ENCODE data around the gene POU6F1. TPM values are rescaled to one million over a fixed set of nuclear protein-coding genes. Genes with fewer than 3 reads are reported as not detected.
"Not testable (repeated sequence)": the region's sequence is repeated elsewhere in the genome, so short reads cannot be mapped to it uniquely, and the experiment has no call there.

POU6F1 gene, protein sequence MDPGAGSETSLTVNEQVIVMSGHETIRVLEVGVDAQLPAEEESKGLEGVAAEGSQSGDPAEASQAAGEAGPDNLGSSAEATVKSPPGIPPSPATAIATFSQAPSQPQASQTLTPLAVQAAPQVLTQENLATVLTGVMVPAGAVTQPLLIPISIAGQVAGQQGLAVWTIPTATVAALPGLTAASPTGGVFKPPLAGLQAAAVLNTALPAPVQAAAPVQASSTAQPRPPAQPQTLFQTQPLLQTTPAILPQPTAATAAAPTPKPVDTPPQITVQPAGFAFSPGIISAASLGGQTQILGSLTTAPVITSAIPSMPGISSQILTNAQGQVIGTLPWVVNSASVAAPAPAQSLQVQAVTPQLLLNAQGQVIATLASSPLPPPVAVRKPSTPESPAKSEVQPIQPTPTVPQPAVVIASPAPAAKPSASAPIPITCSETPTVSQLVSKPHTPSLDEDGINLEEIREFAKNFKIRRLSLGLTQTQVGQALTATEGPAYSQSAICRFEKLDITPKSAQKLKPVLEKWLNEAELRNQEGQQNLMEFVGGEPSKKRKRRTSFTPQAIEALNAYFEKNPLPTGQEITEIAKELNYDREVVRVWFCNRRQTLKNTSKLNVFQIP
- total RNA-seq (2014; rRNA removed; shearing (Covaris generic)) = 0.26 and 1.5 TPM in 2 replicates
- 0.73 and 0.84 TPM in 2 replicates for polyA plus RNA-seq (2015; cell fraction: cytosol; rRNA removed)
- polyA plus RNA-seq (2015; cell fraction: nucleus; rRNA removed) = 0.73 and 2.2 TPM in 2 replicates

DNA sequence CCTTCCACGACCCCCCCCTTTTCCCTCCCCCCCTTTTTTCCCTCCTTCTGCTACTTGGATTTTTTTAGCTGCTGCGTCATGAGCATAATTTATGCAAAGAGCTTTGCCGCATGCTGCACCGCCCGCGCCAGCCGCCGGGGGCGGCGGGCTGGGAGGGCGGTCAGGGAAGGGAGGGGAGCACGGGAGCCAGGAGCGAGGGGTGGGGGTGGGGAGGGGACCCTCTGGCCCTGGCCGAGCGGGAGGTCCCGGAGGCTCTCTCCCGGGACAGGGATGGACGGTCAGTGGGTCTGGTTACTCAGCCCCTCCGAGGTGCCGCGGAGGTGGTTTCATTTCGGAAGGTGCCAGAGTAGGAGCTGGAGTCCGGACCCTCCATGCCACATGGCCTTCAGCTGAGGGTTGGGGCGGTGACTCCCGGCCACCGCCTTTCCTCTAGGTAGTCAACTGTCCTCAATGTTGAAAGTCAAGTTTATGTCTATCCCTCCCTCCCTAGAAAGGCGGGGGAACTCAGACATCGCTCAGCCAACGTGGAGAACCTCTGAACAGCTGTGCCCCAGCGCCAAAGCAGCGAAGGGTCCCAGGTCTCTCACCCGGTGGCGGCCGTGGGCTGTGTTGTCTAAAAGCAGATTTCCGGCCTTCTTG is at the start of gene POU6F1:
Gene POU6F1, minus strand, starts transcription at position 95 of the 639 bp plus-strand sequence. CDS start 11,226 bp downstream, outside the sequence.
- peak; percentile 75 for DNase-seq (ENCODE audit: low read depth)

- no peak for DNase-seq (ENCODE audit: low read depth)
These were observed 47.2 kb upstream of the POU6F1 start for GRCh38 chr12:51265024-51265423.

DNA sequence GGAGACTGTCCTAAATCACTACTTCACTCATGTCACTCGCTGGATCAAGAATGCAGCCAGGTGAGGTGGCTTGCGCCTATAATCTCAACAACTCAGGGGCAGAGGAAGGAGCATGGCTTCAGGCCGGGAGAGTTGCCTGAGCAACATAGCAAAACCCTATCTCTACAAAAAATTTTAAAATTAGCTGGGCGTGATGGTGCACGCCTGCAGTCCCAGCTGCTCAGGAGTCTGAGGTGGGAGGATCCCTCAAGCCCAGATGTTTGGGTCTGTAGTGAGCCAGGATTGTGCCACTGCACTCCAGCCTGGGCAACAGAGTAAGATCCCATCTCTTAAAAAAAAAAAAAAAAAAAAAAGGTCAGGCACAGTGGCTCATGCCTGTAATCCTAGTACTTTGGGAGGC is 46.4 kb upstream of the POU6F1 start:
- no peak for DNase-seq (ENCODE audit: low read depth)

- DNase-seq (ENCODE audit: low read depth) = no peak
These were observed 45.5 kb upstream of the POU6F1 start for GRCh38 chr12:51263341-51263740.

- peak; percentile 80 for DNase-seq (ENCODE audit: low read depth)
These were observed 44.9 kb upstream of the POU6F1 start for GRCh38 chr12:51262758-51263177.

DNA sequence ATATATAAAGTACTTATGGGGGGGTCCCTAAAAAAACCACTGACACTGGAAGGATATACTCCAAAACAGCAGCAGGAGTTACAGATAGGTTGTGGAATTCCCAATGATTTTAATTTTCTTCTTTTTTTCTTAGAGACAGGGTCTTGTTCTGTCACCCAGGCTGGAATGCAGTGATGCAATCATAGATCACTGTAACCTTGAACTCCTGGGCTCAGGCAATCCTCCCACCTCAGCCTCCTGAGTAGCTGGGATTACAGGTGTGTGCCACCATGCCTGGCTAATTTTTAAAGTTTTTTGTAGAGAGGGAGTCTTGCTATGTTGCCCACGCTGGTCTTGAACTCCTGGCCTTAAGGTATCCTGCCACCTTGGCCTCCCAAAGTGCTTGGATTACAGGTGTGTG is 41.7 kb upstream of the POU6F1 start:
- DNase-seq (ENCODE audit: low read depth) = not testable (repeated sequence)

DNA sequence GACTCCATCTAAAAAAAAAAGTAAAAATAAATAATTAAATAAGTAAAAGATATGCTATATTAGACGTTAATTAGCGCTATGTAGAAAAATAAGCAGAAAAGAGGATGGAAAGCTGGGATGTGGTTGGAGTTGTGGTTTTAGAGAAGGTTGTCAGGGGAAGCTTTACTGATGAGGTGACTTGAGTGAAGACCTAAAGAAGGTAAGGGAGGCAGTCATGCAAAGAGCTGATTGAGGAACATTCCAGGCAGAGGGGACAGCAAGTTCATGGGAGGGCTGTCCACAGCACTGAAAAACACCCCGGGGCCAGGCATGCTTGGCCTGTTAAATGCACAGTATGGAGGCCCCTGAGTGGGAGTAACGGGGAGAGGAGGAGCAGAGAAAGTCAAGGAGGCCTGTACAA is 36.7 kb upstream of the POU6F1 start:
- no peak for DNase-seq (ENCODE audit: low read depth)

- no peak for DNase-seq (ENCODE audit: low read depth)
These were observed 35.4 kb upstream of the POU6F1 start for GRCh38 chr12:51253276-51253675.

DNA sequence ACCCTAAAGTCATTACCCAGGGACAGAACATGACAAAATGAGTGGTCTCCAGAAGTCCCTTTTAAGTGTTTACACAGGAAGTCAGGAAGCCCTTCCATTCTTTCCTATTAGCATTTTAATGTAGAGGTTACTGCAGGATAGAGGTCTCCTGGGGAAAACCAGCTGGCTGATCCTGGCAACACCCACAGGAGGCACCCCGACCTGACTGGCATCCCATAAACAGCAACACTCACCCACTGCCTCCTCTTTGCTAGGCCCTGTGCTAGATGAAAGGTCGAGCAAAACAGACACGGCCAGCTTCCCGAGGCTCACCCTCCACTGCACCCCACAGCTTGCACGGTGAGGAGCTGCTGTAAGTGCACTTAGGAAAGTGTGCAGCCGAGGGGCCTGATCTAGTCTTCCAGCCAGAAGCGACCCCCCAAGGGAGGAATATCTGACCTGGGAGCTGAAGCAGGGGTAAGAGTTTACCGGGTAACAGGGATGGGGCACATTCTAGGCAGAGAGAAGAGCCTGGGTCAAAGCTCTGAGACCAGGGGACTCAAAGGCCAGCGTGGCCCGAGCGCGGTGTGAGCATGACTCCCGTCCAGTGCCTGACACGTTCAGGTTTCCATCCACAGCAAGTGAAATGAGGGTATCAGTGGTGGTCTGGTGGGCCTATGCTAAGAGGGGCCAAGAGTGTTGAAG is 29.8 kb upstream of the POU6F1 start:
- no peak for DNase-seq (ENCODE audit: low read depth)

GRCh38 chr12:51246254-51246853 is 28.5 kb upstream of the POU6F1 start:
- peak; percentile 88 for DNase-seq (ENCODE audit: low read depth)

- DNase-seq (ENCODE audit: low read depth) = no peak
These were observed 27.8 kb upstream of the POU6F1 start for GRCh38 chr12:51245476-51246253.

DNA sequence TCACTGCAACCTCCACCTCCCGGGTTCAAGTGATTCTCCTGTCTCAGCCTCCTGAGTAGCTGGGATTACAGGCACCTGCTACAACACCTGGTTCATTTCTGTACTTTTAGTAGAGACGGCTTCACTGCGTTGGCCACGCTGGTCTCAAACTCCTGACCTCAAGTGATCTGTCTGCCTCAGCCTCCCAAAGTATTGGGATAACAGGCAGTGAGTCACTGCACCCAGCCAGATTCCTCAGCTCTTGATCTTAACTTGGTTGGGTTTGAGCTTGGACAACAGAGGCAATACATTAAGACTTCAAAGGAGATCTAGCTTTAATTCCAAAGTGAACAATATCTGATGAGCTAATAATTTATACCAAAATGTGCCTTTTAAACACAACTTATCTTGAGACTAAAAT is 26.4 kb upstream of the POU6F1 start:
- no peak for DNase-seq (ENCODE audit: low read depth)

GRCh38 chr12:51242876-51243275 is 25.0 kb upstream of the POU6F1 start:
- DNase-seq (ENCODE audit: low read depth) = no peak

GRCh38 chr12:51242120-51242519 is 24.3 kb upstream of the POU6F1 start:
- no peak for DNase-seq (ENCODE audit: low read depth)

- DNase-seq (ENCODE audit: low read depth) = no peak
These were observed 23.1 kb upstream of the POU6F1 start for GRCh38 chr12:51240971-51241370.

DNA sequence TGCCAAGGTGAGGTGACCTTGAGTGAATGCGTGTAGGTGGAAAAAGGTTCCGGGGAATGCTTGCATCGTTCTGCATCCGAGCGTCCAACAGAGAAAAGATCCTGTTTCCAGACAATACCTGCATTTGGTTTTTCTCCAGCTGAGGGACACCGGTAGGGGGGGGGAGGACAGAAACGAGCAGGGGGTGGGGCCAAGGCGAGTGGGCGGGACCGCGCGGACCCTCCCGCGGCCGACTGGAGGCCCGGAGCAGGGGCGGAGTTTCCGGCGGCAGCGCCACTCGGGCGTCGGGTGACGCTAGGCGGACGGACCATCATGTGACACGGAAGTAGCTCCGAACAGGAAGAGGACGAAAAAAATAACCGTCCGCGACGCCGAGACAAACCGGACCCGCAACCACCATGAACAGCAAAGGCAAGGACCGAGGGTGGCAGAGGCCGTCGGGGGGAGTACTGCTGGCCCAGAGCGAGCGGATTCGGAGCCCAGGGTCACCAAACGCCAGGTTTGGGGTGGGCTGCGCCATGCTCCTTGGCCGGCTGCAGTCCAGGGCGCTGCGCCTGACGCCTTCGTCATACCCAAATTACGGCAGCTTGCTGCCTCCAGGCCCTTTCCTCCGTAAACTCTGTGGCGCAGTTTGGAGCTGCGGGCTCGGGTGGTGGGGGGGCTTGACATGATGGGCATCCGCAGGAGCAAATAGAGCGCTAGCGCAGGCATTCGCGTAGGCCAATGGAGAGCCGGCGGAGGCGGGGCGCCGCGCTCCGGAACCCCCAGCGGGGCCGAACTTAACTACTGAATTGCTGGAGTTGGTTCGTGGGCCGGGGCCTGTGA is 20.9 kb upstream of the POU6F1 start, which contains the start of gene DAZAP2:
Gene DAZAP2, plus strand, starts transcription at position 317 of the 825 bp plus-strand sequence. Its CDS starts 82 bp downstream, at position 399.
- DNase-seq (ENCODE audit: low read depth) = peak; percentile 90

- no peak for DNase-seq (ENCODE audit: low read depth)
These were observed 20.2 kb upstream of the POU6F1 start for GRCh38 chr12:51238037-51238509.

GRCh38 chr12:51234530-51234929 is 16.7 kb upstream of the POU6F1 start:
- no peak for DNase-seq (ENCODE audit: low read depth)

GRCh38 chr12:51232642-51233041 is 14.8 kb upstream of the POU6F1 start:
- no peak for DNase-seq (ENCODE audit: low read depth)
